Adipocyte (in vitro differentiated cells): Measurements from ENCODE around the gene KCNQ1.

Source experiments
- DNase-seq: peaks from one replicate; pipeline ENCODE4 v3.0.0-alpha.2; 2015; ENCODE audit warnings: low read depth
- H3K27me3 ChIP-seq: replicated peaks from 2 replicates; pipeline ENCODE4 v1.7.0; 2013; ENCODE audit warnings: mild to moderate bottlenecking, low read length, moderate library complexity; ENCODE audit not compliant: control insufficient read depth, insufficient read depth
- H3K36me3 ChIP-seq: 2 replicates; pipeline ENCODE4 v1.7.0; 2013; ENCODE audit warnings: low read length, mild to moderate bottlenecking, moderate library complexity; ENCODE audit not compliant: control insufficient read depth, insufficient read depth, severe bottlenecking
- H3K4me1 ChIP-seq: 2 replicates; pipeline ENCODE4 v1.7.0; 2013; ENCODE audit warnings: mild to moderate bottlenecking, low read length, moderate library complexity; ENCODE audit not compliant: control insufficient read depth, insufficient read depth
- H3K4me3 ChIP-seq: 2 replicates; pipeline ENCODE4 v1.7.0; 2013; ENCODE audit warnings: mild to moderate bottlenecking, low read length, moderate library complexity
- H3K9ac ChIP-seq: 2 replicates; pipeline ENCODE4 v1.7.0; 2013; ENCODE audit warnings: mild to moderate bottlenecking, low read length, moderate library complexity
- H3K9me3 ChIP-seq: 2 replicates; pipeline ENCODE4 v1.7.0; 2013; ENCODE audit warnings: mild to moderate bottlenecking, low read length, moderate library complexity; ENCODE audit not compliant: control insufficient read depth

KCNQ1 gene

GRCh38 chr11:2775083-2775625 is 330.3 kb downstream of the KCNQ1 start:
- no peaks in the 10 kb centered on the region for H3K36me3 ChIP-seq
- H3K9ac ChIP-seq = no peak overlapping the region
- no peaks in the 10 kb centered on the region for H3K9me3 ChIP-seq
- no peak for DNase-seq
- no peak overlapping the region for H3K4me3 ChIP-seq
- H3K4me1 ChIP-seq = peaks cover 7% of the 10 kb centered on the region
- H3K27me3 ChIP-seq = peaks cover 30% of the 10 kb centered on the region

DNA sequence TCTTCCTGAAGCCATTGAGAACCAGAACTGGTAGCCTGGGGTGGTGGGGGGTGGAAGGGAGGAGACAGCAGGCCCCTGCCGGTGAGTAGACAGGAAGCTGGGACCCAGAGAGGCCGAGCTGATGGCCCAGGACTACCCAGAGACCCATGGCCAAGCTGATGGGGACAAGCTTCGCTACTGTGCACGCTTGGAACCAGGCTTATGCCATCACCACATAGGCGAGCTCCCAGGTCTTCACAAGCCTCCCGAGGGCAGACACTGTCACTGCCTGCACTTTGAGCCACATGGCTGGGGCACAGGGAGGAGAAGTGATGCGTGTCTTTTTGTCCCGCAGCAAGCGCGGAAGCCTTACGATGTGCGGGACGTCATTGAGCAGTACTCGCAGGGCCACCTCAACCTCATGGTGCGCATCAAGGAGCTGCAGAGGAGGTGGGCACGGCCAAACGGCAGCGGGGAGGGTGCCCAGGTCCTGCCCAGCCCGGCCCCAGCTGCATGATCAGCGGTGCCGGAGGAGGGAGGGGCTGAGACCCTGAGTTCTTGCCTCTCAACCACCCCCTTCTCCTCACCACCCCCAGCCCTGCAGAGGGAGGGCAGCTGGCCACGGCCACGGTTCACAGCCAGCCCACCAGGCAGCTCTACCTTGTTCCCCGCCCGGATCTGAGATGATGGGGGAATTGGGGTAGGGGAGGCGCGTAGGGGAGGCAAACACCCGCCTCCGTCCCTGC is 331.0 kb downstream of the KCNQ1 start:
- H3K36me3 ChIP-seq = no peaks in the 10 kb centered on the region
- H3K27me3 ChIP-seq = peaks cover 34% of the 10 kb centered on the region
- H3K4me3 ChIP-seq = no peak overlapping the region
- H3K9ac ChIP-seq = no peak overlapping the region
- H3K9me3 ChIP-seq = no peaks in the 10 kb centered on the region
- no peak for DNase-seq
- H3K4me1 ChIP-seq = peaks cover 7% of the 10 kb centered on the region

- H3K9me3 ChIP-seq = no peaks in the 10 kb centered on the region
- H3K4me3 ChIP-seq = no peak overlapping the region
- no peak overlapping the region for H3K9ac ChIP-seq
- DNase-seq = no peak
- peaks cover 7% of the 10 kb centered on the region for H3K4me1 ChIP-seq
- H3K27me3 ChIP-seq = peaks cover 34% of the 10 kb centered on the region
- no peaks in the 10 kb centered on the region for H3K36me3 ChIP-seq
Measured at GRCh38 chr11:2776351-2777061, 331.7 kb downstream of the KCNQ1 start.

- Histone ChIP-seq H3K9me3 (no peaks in the 10 kb centered on the region), H3K27me3 (peaks cover 34% of the 10 kb centered on the region), H3K36me3 (no peaks in the 10 kb centered on the region), H3K4me3 (no peak overlapping the region), H3K4me1 (peaks cover 7% of the 10 kb centered on the region), H3K9ac (no peak overlapping the region)
- DNase-seq = peak; percentile 24
Measured at GRCh38 chr11:2777386-2777785, 332.6 kb downstream of the KCNQ1 start.

DNA sequence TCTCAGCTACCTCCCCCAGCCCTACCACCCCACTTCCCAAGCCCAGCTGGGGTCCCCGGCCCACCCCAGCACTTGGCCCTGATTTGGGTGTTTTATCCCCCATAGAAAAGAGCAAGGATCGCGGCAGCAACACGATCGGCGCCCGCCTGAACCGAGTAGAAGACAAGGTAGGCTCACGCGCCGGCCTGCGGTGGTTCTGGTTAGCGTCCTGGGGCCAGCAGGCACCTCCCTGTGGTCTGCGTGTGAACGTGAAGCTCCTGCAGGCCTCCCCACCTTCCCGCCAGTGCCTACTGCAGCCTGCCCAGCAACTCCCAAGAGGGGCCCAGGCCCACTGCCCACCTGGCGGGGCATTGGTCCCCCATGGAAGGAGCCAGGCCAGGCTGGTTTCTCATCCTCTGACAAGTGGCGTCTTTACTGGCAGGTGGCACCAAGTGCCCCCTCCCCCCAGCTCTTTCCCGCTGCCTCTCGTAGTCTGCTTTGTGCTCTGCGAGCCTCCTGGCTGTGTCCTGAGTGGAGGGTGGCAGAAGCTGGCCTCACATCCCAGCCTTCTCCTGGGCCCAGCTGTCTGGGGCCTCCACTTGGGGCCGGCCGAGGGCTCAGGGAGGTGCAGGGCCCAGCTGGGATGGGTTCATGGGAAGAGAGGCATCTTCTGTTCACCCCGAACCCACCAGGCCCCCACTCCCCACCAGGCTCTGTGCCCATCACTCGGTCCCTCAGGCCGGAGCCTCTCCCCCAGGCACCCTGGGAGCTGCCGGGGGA is 333.2 kb downstream of the KCNQ1 start:
- Histone ChIP-seq H3K4me1 (peaks cover 7% of the 10 kb centered on the region), H3K27me3 (peaks cover 33% of the 10 kb centered on the region), H3K36me3 (no peaks in the 10 kb centered on the region), H3K9me3 (no peaks in the 10 kb centered on the region), H3K4me3 (no peak overlapping the region), H3K9ac (no peak overlapping the region)
- no peak for DNase-seq

- Histone ChIP-seq H3K9ac (no peak overlapping the region), H3K27me3 (peaks cover 25% of the 10 kb centered on the region), H3K36me3 (no peaks in the 10 kb centered on the region), H3K9me3 (no peaks in the 10 kb centered on the region), H3K4me3 (no peak overlapping the region), H3K4me1 (peaks cover 7% of the 10 kb centered on the region)
- DNase-seq = peak; percentile 76
Measured at GRCh38 chr11:2778630-2779498, 334.1 kb downstream of the KCNQ1 start.

DNA sequence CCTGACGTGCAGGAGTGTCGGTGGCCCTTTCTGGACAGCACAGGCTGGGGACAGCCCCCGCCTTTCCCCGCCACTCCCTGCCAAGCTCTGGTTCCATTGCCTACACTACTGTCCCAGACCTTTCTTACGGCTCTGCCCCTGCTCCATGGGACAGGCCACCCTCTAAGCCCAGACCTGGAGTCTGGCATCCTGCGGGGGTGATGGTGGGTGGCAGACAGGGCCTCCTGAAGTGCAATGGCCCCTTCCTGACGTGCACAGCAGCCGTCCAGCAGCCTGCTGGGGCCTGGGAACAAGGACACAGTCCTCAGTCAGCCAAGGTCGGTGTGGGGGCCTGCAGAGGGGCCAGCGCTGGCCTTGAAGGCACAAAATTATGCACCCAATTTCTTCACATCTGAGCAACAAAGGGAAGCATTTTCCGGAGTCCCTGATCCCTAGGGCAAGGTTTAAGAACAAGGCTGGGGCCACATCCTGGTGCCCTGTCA is 334.7 kb downstream of the KCNQ1 start:
- peaks cover 18% of the 10 kb centered on the region for H3K27me3 ChIP-seq
- H3K4me1 ChIP-seq = peaks cover 7% of the 10 kb centered on the region
- DNase-seq = no peak
- no peak overlapping the region for H3K4me3 ChIP-seq
- no peaks in the 10 kb centered on the region for H3K9me3 ChIP-seq
- no peaks in the 10 kb centered on the region for H3K36me3 ChIP-seq
- H3K9ac ChIP-seq = no peak overlapping the region

- no peak overlapping the region for H3K9ac ChIP-seq
- H3K9me3 ChIP-seq = no peaks in the 10 kb centered on the region
- H3K4me1 ChIP-seq = peaks cover 7% of the 10 kb centered on the region
- H3K27me3 ChIP-seq = peaks cover 16% of the 10 kb centered on the region
- H3K36me3 ChIP-seq = no peaks in the 10 kb centered on the region
- DNase-seq = no peak
- H3K4me3 ChIP-seq = no peak overlapping the region
Measured at GRCh38 chr11:2779981-2780849, 335.4 kb downstream of the KCNQ1 start.

- H3K27me3 ChIP-seq = peaks cover 12% of the 10 kb centered on the region
- H3K36me3 ChIP-seq = no peaks in the 10 kb centered on the region
- H3K4me3 ChIP-seq = no peak overlapping the region
- peaks cover 7% of the 10 kb centered on the region for H3K4me1 ChIP-seq
- DNase-seq = no peak
- no peak overlapping the region for H3K9ac ChIP-seq
- H3K9me3 ChIP-seq = peaks cover 5% of the 10 kb centered on the region
Measured at GRCh38 chr11:2780850-2781407, 336.1 kb downstream of the KCNQ1 start.
